Fibroblast of lung (primary cell): Measurements from ENCODE around the gene IGF2.
"Not testable (repeated sequence)": the region's sequence is repeated elsewhere in the genome, so short reads cannot be mapped to it uniquely, and the experiment has no call there.

Experiments
- CTCF ChIP-seq, 2 donors: IDR thresholded peaks in 1 of 2; conservative IDR thresholded peaks in 1 of 2; 1 replicate in 1 of 2; 2 replicates in 1 of 2; pipeline ENCODE4 v1.5.1; 2011 to 2012; ENCODE audit warnings: low read length in 2 of 2, control low read depth in 1 of 2, inconsistent platforms in 1 of 2, low read depth in 1 of 2, mild to moderate bottlenecking in 1 of 2
- EZH2 ChIP-seq: IDR thresholded peaks from 2 replicates; pipeline ENCODE4 v1.5.1; 2012; ENCODE audit warnings: low read length, control low read depth, mild to moderate bottlenecking; ENCODE audit errors: missing control alignments

GRCh38 chr11:2178055-2178773, 39.0 kb upstream of the IGF2 start:
- not testable (repeated sequence) for TF ChIP-seq CTCF (conservative IDR thresholded peaks at IDR 0.05 in 1 of 2, IDR thresholded peaks at IDR 0.05 in 1 of 2; ENCODE audit: low read depth in 1 of 2, low read length in 2 of 2); EZH2
